Measurements from ENCODE around the gene TCFL5.

- TF ChIP-seq, protein P1, sequence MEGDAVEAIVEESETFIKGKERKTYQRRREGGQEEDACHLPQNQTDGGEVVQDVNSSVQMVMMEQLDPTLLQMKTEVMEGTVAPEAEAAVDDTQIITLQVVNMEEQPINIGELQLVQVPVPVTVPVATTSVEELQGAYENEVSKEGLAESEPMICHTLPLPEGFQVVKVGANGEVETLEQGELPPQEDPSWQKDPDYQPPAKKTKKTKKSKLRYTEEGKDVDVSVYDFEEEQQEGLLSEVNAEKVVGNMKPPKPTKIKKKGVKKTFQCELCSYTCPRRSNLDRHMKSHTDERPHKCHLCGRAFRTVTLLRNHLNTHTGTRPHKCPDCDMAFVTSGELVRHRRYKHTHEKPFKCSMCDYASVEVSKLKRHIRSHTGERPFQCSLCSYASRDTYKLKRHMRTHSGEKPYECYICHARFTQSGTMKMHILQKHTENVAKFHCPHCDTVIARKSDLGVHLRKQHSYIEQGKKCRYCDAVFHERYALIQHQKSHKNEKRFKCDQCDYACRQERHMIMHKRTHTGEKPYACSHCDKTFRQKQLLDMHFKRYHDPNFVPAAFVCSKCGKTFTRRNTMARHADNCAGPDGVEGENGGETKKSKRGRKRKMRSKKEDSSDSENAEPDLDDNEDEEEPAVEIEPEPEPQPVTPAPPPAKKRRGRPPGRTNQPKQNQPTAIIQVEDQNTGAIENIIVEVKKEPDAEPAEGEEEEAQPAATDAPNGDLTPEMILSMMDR (IDR thresholded peaks at IDR 0.05; ENCODE audit: insufficient read depth, low read length, poor library complexity, severe bottlenecking) = no peak
- no peak for TF ChIP-seq EZH2phosphoT487 (conservative IDR thresholded peaks at IDR 0.05; ENCODE audit: low read length)
Measured at GRCh38 chr20:62836967-62837490, 24.6 kb downstream of the TCFL5 start.

Measured in SU-DHL-6 (cell line).